ENCODE data around the gene HTR3A.

DNA sequence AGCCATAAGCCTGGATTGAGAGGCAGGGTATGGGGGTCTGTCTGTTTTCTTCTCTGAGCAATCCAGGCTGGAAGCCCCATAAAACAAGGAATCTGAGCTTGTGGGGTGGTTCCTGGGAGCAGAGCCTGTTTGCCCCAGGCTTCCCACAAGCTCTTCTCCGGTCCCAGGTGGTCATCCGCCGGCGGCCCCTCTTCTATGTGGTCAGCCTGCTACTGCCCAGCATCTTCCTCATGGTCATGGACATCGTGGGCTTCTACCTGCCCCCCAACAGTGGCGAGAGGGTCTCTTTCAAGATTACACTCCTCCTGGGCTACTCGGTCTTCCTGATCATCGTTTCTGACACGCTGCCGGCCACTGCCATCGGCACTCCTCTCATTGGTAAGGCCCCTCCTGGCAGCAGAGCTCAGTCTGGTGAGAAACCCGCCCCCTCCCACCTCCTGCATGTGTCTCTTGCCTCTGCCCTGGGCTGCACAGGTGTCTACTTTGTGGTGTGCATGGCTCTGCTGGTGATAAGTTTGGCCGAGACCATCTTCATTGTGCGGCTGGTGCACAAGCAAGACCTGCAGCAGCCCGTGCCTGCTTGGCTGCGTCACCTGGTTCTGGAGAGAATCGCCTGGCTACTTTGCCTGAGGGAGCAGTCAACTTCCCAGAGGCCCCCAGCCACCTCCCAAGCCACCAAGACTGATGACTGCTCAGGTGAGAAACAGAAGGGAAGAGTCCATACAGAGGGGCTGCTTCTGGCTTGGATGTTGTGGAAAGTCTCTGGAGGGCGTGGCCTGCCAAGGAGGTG lies 11.6 kb downstream of the HTR3A start:
- no peak for TF ChIP-seq ZNF274 (IDR thresholded peaks at IDR 0.05; ENCODE audit: low read depth, low read length)
- no peak for TF ChIP-seq YY1 (IDR thresholded peaks at IDR 0.05; ENCODE audit: insufficient read depth, insufficient read length)
- no peak for TF ChIP-seq SUZ12 (IDR thresholded peaks at IDR 0.05; ENCODE audit: extremely low read depth, insufficient read depth, insufficient read length)
